MM.1S (cell line): ENCODE data around the gene EHMT2.
"Not testable (repeated sequence)": the region's sequence is repeated elsewhere in the genome, so short reads cannot be mapped to it uniquely, and the experiment has no call there.

Experiments used
- DNase-seq: peaks from one replicate; pipeline ENCODE4 v3.0.0-alpha.2; 2015
- H2AFZ ChIP-seq: fragments of 300-600 bp; sonication (generic); 2 replicates; pipeline ENCODE4 v1.6.0; 2016; ENCODE audit warnings: antibody characterized with exemption, low read length
- H3F3A ChIP-seq: fragments of 300-600 bp; sonication (generic); 2 replicates; pipeline ENCODE4 v1.6.1; 2016; ENCODE audit warnings: mild to moderate bottlenecking, antibody characterized with exemption, low read length, moderate library complexity, mixed read lengths; ENCODE audit not compliant: insufficient read depth
- H3K27ac ChIP-seq: fragments of 300-600 bp; sonication (generic); 2 replicates; pipeline ENCODE4 v1.5.1; 2016; ENCODE audit warnings: mild to moderate bottlenecking, low read length
- H3K27me3 ChIP-seq: fragments of 300-600 bp; sonication (generic); replicated peaks from 2 replicates; pipeline ENCODE4 v1.6.0; 2016; ENCODE audit warnings: low read length; ENCODE audit not compliant: insufficient read depth
- H3K36me3 ChIP-seq: fragments of 300-600 bp; sonication (generic); replicated peaks from 2 replicates; pipeline ENCODE4 v1.6.1; 2016; ENCODE audit warnings: mild to moderate bottlenecking, low read length, mixed read lengths; ENCODE audit not compliant: insufficient read depth
- H3K4me1 ChIP-seq: fragments of 300-600 bp; sonication (generic); 2 replicates; pipeline ENCODE4 v1.6.1; 2016; ENCODE audit warnings: low read length, mixed read lengths
- H3K4me2 ChIP-seq: fragments of 300-600 bp; sonication (generic); 2 replicates; pipeline ENCODE4 v1.6.0; 2016; ENCODE audit warnings: low read depth, low read length
- H3K4me3 ChIP-seq: fragments of 300-600 bp; sonication (generic); 2 replicates; pipeline ENCODE4 v1.5.1; 2016; ENCODE audit warnings: low read length, mixed read lengths
- H3K79me2 ChIP-seq: fragments of 300-600 bp; sonication (generic); 2 replicates; pipeline ENCODE4 v1.6.1; 2016; ENCODE audit warnings: mixed run types, low read length, mixed read lengths
- H3K9ac ChIP-seq: fragments of 300-600 bp; sonication (generic); 2 replicates; pipeline ENCODE4 v1.6.1; 2016; ENCODE audit warnings: low read length, mixed read lengths
- H3K9me2 ChIP-seq: fragments of 300-600 bp; sonication (generic); replicated peaks from 2 replicates; pipeline ENCODE4 v1.6.1; 2016; ENCODE audit warnings: mild to moderate bottlenecking, low read length, mixed read lengths; ENCODE audit not compliant: insufficient read depth
- H3K9me3 ChIP-seq: fragments of 300-600 bp; sonication (generic); replicated peaks from 2 replicates; pipeline ENCODE4 v1.6.1; 2016; ENCODE audit warnings: mild to moderate bottlenecking, low read length, mixed read lengths; ENCODE audit not compliant: insufficient read depth
- H4K20me1 ChIP-seq: fragments of 300-600 bp; sonication (generic); 2 replicates; pipeline ENCODE4 v1.6.1; 2016; ENCODE audit warnings: mild to moderate bottlenecking, low read length, moderate library complexity, mixed read lengths; ENCODE audit not compliant: insufficient read depth
- CTCF ChIP-seq: fragments of 300-600 bp; sonication (generic); IDR thresholded peaks from 2 replicates; pipeline ENCODE4 v1.5.1; 2016; ENCODE audit warnings: antibody characterized with exemption, low read length, mixed read lengths
- EZH2 ChIP-seq: fragments of 300-600 bp; sonication (generic); optimal IDR thresholded peaks from 2 replicates; pipeline ENCODE3; 2017; ENCODE audit warnings: low read depth, mild to moderate bottlenecking, antibody characterized with exemption, low read length, mixed read lengths
- EZH2phosphoT487 ChIP-seq: fragments of 300-600 bp; sonication (generic); IDR thresholded peaks from 2 replicates; pipeline ENCODE4 v1.6.1; 2018; ENCODE audit warnings: antibody characterized with exemption, low read length

Gene EHMT2

GRCh38 chr6:31861150-31861549, 36.3 kb downstream of the EHMT2 start:
- no peak for TF ChIP-seq CTCF
- TF ChIP-seq EZH2: no peak
- TF ChIP-seq EZH2phosphoT487: no peak
- H4K20me1 ChIP-seq: no peaks in the 10 kb centered on the region
- no peak overlapping the region for H3K27ac ChIP-seq
- H3K36me3 ChIP-seq: no peaks in the 10 kb centered on the region
- H3K9ac ChIP-seq: no peak overlapping the region
- no peaks in the 10 kb centered on the region for H3K9me3 ChIP-seq
- H3K4me2 ChIP-seq: no peak overlapping the region
- no peak overlapping the region for H3K4me3 ChIP-seq
- H3K79me2 ChIP-seq: peaks cover 12% of the 10 kb centered on the region
- no peaks in the 10 kb centered on the region for H3K9me2 ChIP-seq
- peaks cover 11% of the 10 kb centered on the region for H3F3A ChIP-seq
- H3K4me1 ChIP-seq: peaks cover 5% of the 10 kb centered on the region
- no peak overlapping the region for H2AFZ ChIP-seq
- no peak for DNase-seq
- H3K27me3 ChIP-seq: no peaks in the 10 kb centered on the region

- Histone ChIP-seq H3K4me2 (no peak overlapping the region), H3F3A (peaks cover 11% of the 10 kb centered on the region), H3K4me3 (no peak overlapping the region), H3K9me2 (no peaks in the 10 kb centered on the region), H3K27ac (no peak overlapping the region), H2AFZ (no peak overlapping the region), H3K79me2 (peaks cover 12% of the 10 kb centered on the region), H4K20me1 (no peaks in the 10 kb centered on the region), H3K27me3 (no peaks in the 10 kb centered on the region), H3K4me1 (peaks cover 5% of the 10 kb centered on the region), H3K9ac (no peak overlapping the region), H3K9me3 (no peaks in the 10 kb centered on the region), H3K36me3 (no peaks in the 10 kb centered on the region)
- DNase-seq: no peak
- TF ChIP-seq EZH2phosphoT487 (no peak), EZH2 (no peak), CTCF (no peak)
Measured at GRCh38 chr6:31860349-31860748, 37.1 kb downstream of the EHMT2 start.

- no peak overlapping the region for H2AFZ ChIP-seq
- no peaks in the 10 kb centered on the region for H3K36me3 ChIP-seq
- H4K20me1 ChIP-seq: no peaks in the 10 kb centered on the region
- H3K27ac ChIP-seq: no peak overlapping the region
- H3K9me3 ChIP-seq: no peaks in the 10 kb centered on the region
- peaks cover 11% of the 10 kb centered on the region for H3F3A ChIP-seq
- H3K27me3 ChIP-seq: no peaks in the 10 kb centered on the region
- peaks cover 12% of the 10 kb centered on the region for H3K79me2 ChIP-seq
- no peak for DNase-seq
- TF ChIP-seq CTCF: no peak
- no peak for TF ChIP-seq EZH2
- TF ChIP-seq EZH2phosphoT487: no peak
- H3K9ac ChIP-seq: no peak overlapping the region
- no peak overlapping the region for H3K4me2 ChIP-seq
- H3K4me1 ChIP-seq: peaks cover 5% of the 10 kb centered on the region
- no peak overlapping the region for H3K4me3 ChIP-seq
- H3K9me2 ChIP-seq: no peaks in the 10 kb centered on the region
Measured at GRCh38 chr6:31859923-31860322, 37.6 kb downstream of the EHMT2 start.

- no peak for DNase-seq
- Histone ChIP-seq H2AFZ (no peak overlapping the region), H3K27me3 (no peaks in the 10 kb centered on the region), H4K20me1 (no peaks in the 10 kb centered on the region), H3K27ac (no peak overlapping the region), H3K9me3 (no peaks in the 10 kb centered on the region), H3K4me1 (peaks cover 5% of the 10 kb centered on the region), H3K4me3 (no peak overlapping the region), H3K36me3 (no peaks in the 10 kb centered on the region), H3F3A (peaks cover 7% of the 10 kb centered on the region), H3K9ac (no peak overlapping the region), H3K79me2 (peaks cover 12% of the 10 kb centered on the region), H3K4me2 (no peak overlapping the region), H3K9me2 (no peaks in the 10 kb centered on the region)
- TF ChIP-seq CTCF: no peak
- no peak for TF ChIP-seq EZH2phosphoT487
- no peak for TF ChIP-seq EZH2
Measured at GRCh38 chr6:31858707-31859106, 38.8 kb downstream of the EHMT2 start.

GRCh38 chr6:31857774-31858173, 39.7 kb downstream of the EHMT2 start:
- not testable (repeated sequence) for H3F3A ChIP-seq, H3K9me3 ChIP-seq, H3K9ac ChIP-seq, H3K4me3 ChIP-seq, H3K27me3 ChIP-seq, DNase-seq, H2AFZ ChIP-seq, H3K4me2 ChIP-seq, H3K9me2 ChIP-seq, H3K36me3 ChIP-seq, H3K27ac ChIP-seq, H4K20me1 ChIP-seq, H3K4me1 ChIP-seq
- peaks cover 12% of the 10 kb centered on the region for H3K79me2 ChIP-seq
